ENCODE measurements around the gene PPFIA4. TPM values are rescaled to one million over a fixed set of nuclear protein-coding genes. Genes with fewer than 3 reads are reported as not detected.

PPFIA4 gene
- total and polyA plus RNA-seq, 4 donors = 11.5 to 51.0 (median 29.2) TPM

GRCh38 chr1:203066965-203067364 lies 40.7 kb downstream of the PPFIA4 start:
- WGBS (ENCODE audit: insufficient coverage) = 100% methylated on average over 2 of the region's 3 CpGs

GRCh38 chr1:203069030-203069747 lies 42.9 kb downstream of the PPFIA4 start:
- H3K4me3 ChIP-seq (ENCODE audit: low read depth, low read length) = no peak overlapping the region
- peak in 3 of 6 donors; percentile 20 to 55 (median 42) for DNase-seq (ENCODE audit: low read depth in 4 of 6, low spot score in 6 of 6)
- H3K27ac ChIP-seq (ENCODE audit: low read depth, low read length) = no peak overlapping the region
- WGBS (ENCODE audit: insufficient coverage) = 19% methylated on average over 3 of the region's 4 CpGs
- H3K9me3 ChIP-seq (ENCODE audit: control insufficient read depth, insufficient read depth, low read length) = no peaks in the 10 kb centered on the region
- peaks cover 2% of the 10 kb centered on the region for H3K27me3 ChIP-seq (ENCODE audit: control insufficient read depth, insufficient read depth, low read length)
- peaks cover 27% of the 10 kb centered on the region for H3K36me3 ChIP-seq (ENCODE audit: control insufficient read depth, insufficient read depth, low read length)
- peaks cover 21% of the 10 kb centered on the region for H3K4me1 ChIP-seq (ENCODE audit: control insufficient read depth, insufficient read depth, low read length)

More at GRCh38 chr1:203066965-203067364, 40.7 kb downstream of the PPFIA4 start:
- Histone ChIP-seq H3K4me1 (ENCODE audit: control insufficient read depth, insufficient read depth, low read length) (peaks cover 21% of the 10 kb centered on the region), H3K27me3 (ENCODE audit: control insufficient read depth, insufficient read depth, low read length) (peaks cover under 1% of the 10 kb centered on the region), H3K27ac (ENCODE audit: low read depth, low read length) (no peak overlapping the region), H3K36me3 (ENCODE audit: control insufficient read depth, insufficient read depth, low read length) (peaks cover 32% of the 10 kb centered on the region), H3K4me3 (ENCODE audit: low read depth, low read length) (no peak overlapping the region), H3K9me3 (ENCODE audit: control insufficient read depth, insufficient read depth, low read length) (no peaks in the 10 kb centered on the region)
- no peak for DNase-seq (ENCODE audit: low read depth in 4 of 6, low spot score in 6 of 6)

- H3K27ac ChIP-seq (ENCODE audit: low read depth, low read length) = no peak overlapping the region
- H3K4me1 ChIP-seq (ENCODE audit: control insufficient read depth, insufficient read depth, low read length) = peaks cover 26% of the 10 kb centered on the region
- H3K9me3 ChIP-seq (ENCODE audit: control insufficient read depth, insufficient read depth, low read length) = no peaks in the 10 kb centered on the region
- no peak overlapping the region for H3K4me3 ChIP-seq (ENCODE audit: low read depth, low read length)
- 78% methylated on average over 6 of the region's 7 CpGs for WGBS (ENCODE audit: insufficient coverage)
- H3K27me3 ChIP-seq (ENCODE audit: control insufficient read depth, insufficient read depth, low read length) = peaks cover 10% of the 10 kb centered on the region
- H3K36me3 ChIP-seq (ENCODE audit: control insufficient read depth, insufficient read depth, low read length) = peaks cover 34% of the 10 kb centered on the region
- DNase-seq (ENCODE audit: low read depth in 4 of 6, low spot score in 6 of 6) = no peak
Observed at GRCh38 chr1:203072002-203072602, 45.8 kb downstream of the PPFIA4 start.

- peaks cover 26% of the 10 kb centered on the region for H3K4me1 ChIP-seq (ENCODE audit: control insufficient read depth, insufficient read depth, low read length)
- no peak overlapping the region for H3K4me3 ChIP-seq (ENCODE audit: low read depth, low read length)
- no peak for DNase-seq (ENCODE audit: low read depth in 4 of 6, low spot score in 6 of 6)
- 100% methylated on average over 2 of the region's 3 CpGs for WGBS (ENCODE audit: insufficient coverage)
- no peaks in the 10 kb centered on the region for H3K9me3 ChIP-seq (ENCODE audit: control insufficient read depth, insufficient read depth, low read length)
- peaks cover 28% of the 10 kb centered on the region for H3K36me3 ChIP-seq (ENCODE audit: control insufficient read depth, insufficient read depth, low read length)
- peaks cover 10% of the 10 kb centered on the region for H3K27me3 ChIP-seq (ENCODE audit: control insufficient read depth, insufficient read depth, low read length)
- H3K27ac ChIP-seq (ENCODE audit: low read depth, low read length) = no peak overlapping the region
Observed at GRCh38 chr1:203072911-203073310, 46.6 kb downstream of the PPFIA4 start.

GRCh38 chr1:203073469-203073868 lies 47.2 kb downstream of the PPFIA4 start:
- H3K27ac ChIP-seq (ENCODE audit: low read depth, low read length) = no peak overlapping the region

GRCh38 chr1:203074610-203075009 lies 48.3 kb downstream of the PPFIA4 start:
- Histone ChIP-seq H3K4me1 (ENCODE audit: control insufficient read depth, insufficient read depth, low read length) (peaks cover 16% of the 10 kb centered on the region), H3K9me3 (ENCODE audit: control insufficient read depth, insufficient read depth, low read length) (no peaks in the 10 kb centered on the region), H3K36me3 (ENCODE audit: control insufficient read depth, insufficient read depth, low read length) (peaks cover 22% of the 10 kb centered on the region), H3K4me3 (ENCODE audit: low read depth, low read length) (no peak overlapping the region), H3K27ac (ENCODE audit: low read depth, low read length) (no peak overlapping the region), H3K27me3 (ENCODE audit: control insufficient read depth, insufficient read depth, low read length) (peaks cover 10% of the 10 kb centered on the region)
- no peak for DNase-seq (ENCODE audit: low read depth in 4 of 6, low spot score in 6 of 6)

More at GRCh38 chr1:203073469-203073868, 47.2 kb downstream of the PPFIA4 start:
- no peak overlapping the region for H3K4me3 ChIP-seq (ENCODE audit: low read depth, low read length)
- H3K36me3 ChIP-seq (ENCODE audit: control insufficient read depth, insufficient read depth, low read length) = peaks cover 23% of the 10 kb centered on the region
- no peak for DNase-seq (ENCODE audit: low read depth in 4 of 6, low spot score in 6 of 6)
- 100% methylated on average over 2 of the region's 2 CpGs for WGBS (ENCODE audit: insufficient coverage)
- H3K27me3 ChIP-seq (ENCODE audit: control insufficient read depth, insufficient read depth, low read length) = peaks cover 10% of the 10 kb centered on the region
- H3K9me3 ChIP-seq (ENCODE audit: control insufficient read depth, insufficient read depth, low read length) = no peaks in the 10 kb centered on the region
- H3K4me1 ChIP-seq (ENCODE audit: control insufficient read depth, insufficient read depth, low read length) = peaks cover 24% of the 10 kb centered on the region

GRCh38 chr1:203075236-203076030 lies 49.1 kb downstream of the PPFIA4 start:
- Histone ChIP-seq H3K4me3 (ENCODE audit: low read depth, low read length) (no peak overlapping the region), H3K36me3 (ENCODE audit: control insufficient read depth, insufficient read depth, low read length) (peaks cover 22% of the 10 kb centered on the region), H3K27ac (ENCODE audit: low read depth, low read length) (no peak overlapping the region), H3K9me3 (ENCODE audit: control insufficient read depth, insufficient read depth, low read length) (no peaks in the 10 kb centered on the region), H3K27me3 (ENCODE audit: control insufficient read depth, insufficient read depth, low read length) (peaks cover 10% of the 10 kb centered on the region), H3K4me1 (ENCODE audit: control insufficient read depth, insufficient read depth, low read length) (peaks cover 14% of the 10 kb centered on the region)
- 12% methylated on average over 53 of the region's 56 CpGs for WGBS (ENCODE audit: insufficient coverage)
- DNase-seq (ENCODE audit: low read depth in 4 of 6, low spot score in 6 of 6) = peak in 2 of 6 donors; percentile 26

- H3K4me3 ChIP-seq (ENCODE audit: low read depth, low read length) = no peak overlapping the region
- peak in 1 of 6 donors; percentile 30 for DNase-seq (ENCODE audit: low read depth in 4 of 6, low spot score in 6 of 6)
- H3K36me3 ChIP-seq (ENCODE audit: control insufficient read depth, insufficient read depth, low read length) = peaks cover 22% of the 10 kb centered on the region
- H3K27ac ChIP-seq (ENCODE audit: low read depth, low read length) = no peak overlapping the region
- H3K27me3 ChIP-seq (ENCODE audit: control insufficient read depth, insufficient read depth, low read length) = peaks cover 10% of the 10 kb centered on the region
- H3K4me1 ChIP-seq (ENCODE audit: control insufficient read depth, insufficient read depth, low read length) = peaks cover 14% of the 10 kb centered on the region
- WGBS (ENCODE audit: insufficient coverage) = 47% methylated on average over 25 of the region's 30 CpGs
- no peaks in the 10 kb centered on the region for H3K9me3 ChIP-seq (ENCODE audit: control insufficient read depth, insufficient read depth, low read length)
Observed at GRCh38 chr1:203076031-203076511, 49.8 kb downstream of the PPFIA4 start.

- Histone ChIP-seq H3K4me3 (ENCODE audit: low read depth, low read length) (no peak overlapping the region), H3K4me1 (ENCODE audit: control insufficient read depth, insufficient read depth, low read length) (peaks cover 14% of the 10 kb centered on the region), H3K9me3 (ENCODE audit: control insufficient read depth, insufficient read depth, low read length) (no peaks in the 10 kb centered on the region), H3K36me3 (ENCODE audit: control insufficient read depth, insufficient read depth, low read length) (peaks cover 20% of the 10 kb centered on the region), H3K27ac (ENCODE audit: low read depth, low read length) (no peak overlapping the region), H3K27me3 (ENCODE audit: control insufficient read depth, insufficient read depth, low read length) (peaks cover 8% of the 10 kb centered on the region)
- no CpG with 5 or more reads among the region's 3 CpGs for WGBS (ENCODE audit: insufficient coverage)
- DNase-seq (ENCODE audit: low read depth in 4 of 6, low spot score in 6 of 6) = no peak
Observed at GRCh38 chr1:203077367-203077766, 51.1 kb downstream of the PPFIA4 start.
